Measurements from ENCODE around the gene SRP14.

- TF ChIP-seq, protein P1, sequence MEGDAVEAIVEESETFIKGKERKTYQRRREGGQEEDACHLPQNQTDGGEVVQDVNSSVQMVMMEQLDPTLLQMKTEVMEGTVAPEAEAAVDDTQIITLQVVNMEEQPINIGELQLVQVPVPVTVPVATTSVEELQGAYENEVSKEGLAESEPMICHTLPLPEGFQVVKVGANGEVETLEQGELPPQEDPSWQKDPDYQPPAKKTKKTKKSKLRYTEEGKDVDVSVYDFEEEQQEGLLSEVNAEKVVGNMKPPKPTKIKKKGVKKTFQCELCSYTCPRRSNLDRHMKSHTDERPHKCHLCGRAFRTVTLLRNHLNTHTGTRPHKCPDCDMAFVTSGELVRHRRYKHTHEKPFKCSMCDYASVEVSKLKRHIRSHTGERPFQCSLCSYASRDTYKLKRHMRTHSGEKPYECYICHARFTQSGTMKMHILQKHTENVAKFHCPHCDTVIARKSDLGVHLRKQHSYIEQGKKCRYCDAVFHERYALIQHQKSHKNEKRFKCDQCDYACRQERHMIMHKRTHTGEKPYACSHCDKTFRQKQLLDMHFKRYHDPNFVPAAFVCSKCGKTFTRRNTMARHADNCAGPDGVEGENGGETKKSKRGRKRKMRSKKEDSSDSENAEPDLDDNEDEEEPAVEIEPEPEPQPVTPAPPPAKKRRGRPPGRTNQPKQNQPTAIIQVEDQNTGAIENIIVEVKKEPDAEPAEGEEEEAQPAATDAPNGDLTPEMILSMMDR (IDR thresholded peaks at IDR 0.05 in 2 of 3, conservative IDR thresholded peaks at IDR 0.05 in 1 of 3; ENCODE audit: borderline replicate concordance in 1 of 3, insufficient read depth in 1 of 3, low read depth in 2 of 3, low read length in 2 of 3), result no peak
- TF ChIP-seq ZNF274 (IDR thresholded peaks at IDR 0.05; ENCODE audit: low read depth, low read length) (no peak), SRF (IDR thresholded peaks at IDR 0.05; ENCODE audit: low read depth) (no peak), EZH2 (IDR thresholded peaks at IDR 0.05) (no peak), CEBPB (IDR thresholded peaks at IDR 0.05; ENCODE audit: low read depth) (no peak), POLR2A (IDR thresholded peaks at IDR 0.05; ENCODE audit: borderline replicate concordance, extremely low read depth, insufficient read depth, insufficient read length) (no peak), SIN3A (IDR thresholded peaks at IDR 0.05; ENCODE audit: low read depth) (no peak), CBX3 (IDR thresholded peaks at IDR 0.05; ENCODE audit: low read depth) (no peak)
These were observed 40.4 kb downstream of the SRP14 start for GRCh38 chr15:39998511-39999077.
